Breast epithelium (tissue), 4 donors: ENCODE data around the gene CSF2. TPM values are rescaled to one million over a fixed set of nuclear protein-coding genes. Genes with fewer than 3 reads are reported as not detected.

Experiments used
- DNase-seq, 2 donors: peaks; one replicate each; pipeline ENCODE4 v3.0.0-alpha.2; 2019; ENCODE audit warnings: low spot score in 2 of 2
- H3K27ac ChIP-seq, 2 donors: fragments of 200-600 bp; sonication (generic) in 1 of 2; one replicate each; pipeline ENCODE4 v1.5.1; 2016 to 2019; ENCODE audit warnings: mild to moderate bottlenecking in 1 of 2
- H3K27me3 ChIP-seq, 2 donors: fragments of 200-600 bp; sonication (generic) in 1 of 2; one replicate each; pipeline versions ENCODE4 v1.5.1 to v1.6.0; 2017 to 2019; ENCODE audit warnings: control low read depth in 1 of 2, mild to moderate bottlenecking in 1 of 2
- H3K36me3 ChIP-seq: fragments of 200-600 bp; one replicate; pipeline ENCODE4 v1.5.1; 2019
- H3K4me1 ChIP-seq, 2 donors: fragments of 200-600 bp; sonication (generic); one replicate each; pipeline ENCODE4 v1.5.1; 2016 to 2019; ENCODE audit warnings: control low read depth in 1 of 2
- H3K4me3 ChIP-seq, 3 donors: fragments of 200-600 bp; sonication (generic); 1 replicate in 2 of 3; 2 replicates in 1 of 3; pipeline ENCODE4 v1.5.1; 2016 to 2019; ENCODE audit warnings: mild to moderate bottlenecking in 3 of 3, moderate library complexity in 2 of 3
- H3K9me3 ChIP-seq, 2 donors: fragments of 200-600 bp; sonication (generic) in 1 of 2; one replicate each; pipeline ENCODE4 v1.5.1; 2016 to 2019; ENCODE audit warnings: control low read depth in 1 of 2
- POLR2A ChIP-seq: fragments of 450-650 bp; IDR thresholded peaks from one replicate; pipeline ENCODE4 v1.6.1; 2016; ENCODE audit warnings: antibody characterized with exemption, mild to moderate bottlenecking, moderate library complexity
- POLR2AphosphoS5 ChIP-seq, 3 donors: sonication (generic); formaldehyde crosslinking; IDR thresholded peaks; one replicate each; pipeline ENCODE4 v1.6.1; 2017; ENCODE audit warnings: antibody characterized with exemption in 3 of 3
- intact Hi-C: fragments of 100-400 bp; cut with DNase I; formaldehyde crosslinking; loops from one replicate; pipeline ENCODE4 v1.15.1; 2023; ENCODE audit warnings: low total_unique reads
- total RNA-seq, 3 donors: library from RNA; depleted of rRNA; stranded (reverse); fragments of >200 nt; gene quantifications; one replicate each; pipeline ENCODE4 v1.1.0, GENCODE V29; 2016
- TF ChIP-seq, protein P1 (sequence below), 3 donors: fragments of 450-650 bp; IDR thresholded peaks; one replicate each; pipeline ENCODE4 v1.5.1; 2016 to 2017; ENCODE audit warnings: antibody characterized with exemption in 3 of 3, mild to moderate bottlenecking in 3 of 3, moderate library complexity in 3 of 3

Gene CSF2
- total RNA-seq, 3 donors from 2014 or later, result not detected

DNA sequence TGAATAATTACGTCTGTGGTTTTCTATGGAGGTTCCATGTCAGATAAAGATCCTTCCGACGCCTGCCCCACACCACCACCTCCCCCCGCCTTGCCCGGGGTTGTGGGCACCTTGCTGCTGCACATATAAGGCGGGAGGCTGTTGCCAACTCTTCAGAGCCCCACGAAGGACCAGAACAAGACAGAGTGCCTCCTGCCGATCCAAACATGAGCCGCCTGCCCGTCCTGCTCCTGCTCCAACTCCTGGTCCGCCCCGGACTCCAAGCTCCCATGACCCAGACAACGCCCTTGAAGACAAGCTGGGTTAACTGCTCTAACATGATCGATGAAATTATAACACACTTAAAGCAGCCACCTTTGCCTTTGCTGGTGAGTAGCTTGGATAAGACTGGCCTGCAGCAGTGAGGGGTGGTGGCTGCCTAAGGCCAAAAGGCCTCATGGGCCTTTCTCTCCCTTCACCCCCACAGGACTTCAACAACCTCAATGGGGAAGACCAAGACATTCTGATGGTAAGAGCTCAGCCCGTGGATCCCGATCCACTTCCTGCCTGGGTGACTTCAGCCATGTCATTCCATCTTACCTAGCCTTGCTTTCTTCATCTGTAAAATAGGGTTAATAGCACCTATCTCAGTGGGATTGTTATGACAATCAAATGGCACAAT, 13.0 kb upstream of the CSF2 start, which contains the start of gene IL3:
Gene IL3, plus strand, starts transcription at position 155 of the 661 bp plus-strand sequence. Its CDS starts 52 bp downstream, at position 207.
- intact Hi-C loops, result no loop called here
- DNase-seq, result peak in 1 of 2 donors; percentile 30
- Histone ChIP-seq H3K27ac (no peak within 1 kb of the TSS), H3K36me3 (no peaks in the 10 kb centered on the region), H3K4me1 (no peaks in the 10 kb centered on the region), H3K9me3 (no peaks in the 10 kb centered on the region), H3K4me3 (no peak within 1 kb of the TSS), H3K27me3 (no peaks in the 10 kb centered on the region)
- TF ChIP-seq, protein P1, sequence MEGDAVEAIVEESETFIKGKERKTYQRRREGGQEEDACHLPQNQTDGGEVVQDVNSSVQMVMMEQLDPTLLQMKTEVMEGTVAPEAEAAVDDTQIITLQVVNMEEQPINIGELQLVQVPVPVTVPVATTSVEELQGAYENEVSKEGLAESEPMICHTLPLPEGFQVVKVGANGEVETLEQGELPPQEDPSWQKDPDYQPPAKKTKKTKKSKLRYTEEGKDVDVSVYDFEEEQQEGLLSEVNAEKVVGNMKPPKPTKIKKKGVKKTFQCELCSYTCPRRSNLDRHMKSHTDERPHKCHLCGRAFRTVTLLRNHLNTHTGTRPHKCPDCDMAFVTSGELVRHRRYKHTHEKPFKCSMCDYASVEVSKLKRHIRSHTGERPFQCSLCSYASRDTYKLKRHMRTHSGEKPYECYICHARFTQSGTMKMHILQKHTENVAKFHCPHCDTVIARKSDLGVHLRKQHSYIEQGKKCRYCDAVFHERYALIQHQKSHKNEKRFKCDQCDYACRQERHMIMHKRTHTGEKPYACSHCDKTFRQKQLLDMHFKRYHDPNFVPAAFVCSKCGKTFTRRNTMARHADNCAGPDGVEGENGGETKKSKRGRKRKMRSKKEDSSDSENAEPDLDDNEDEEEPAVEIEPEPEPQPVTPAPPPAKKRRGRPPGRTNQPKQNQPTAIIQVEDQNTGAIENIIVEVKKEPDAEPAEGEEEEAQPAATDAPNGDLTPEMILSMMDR (IDR thresholded peaks at IDR 0.05), result no peak
- TF ChIP-seq POLR2A, result no peak
- TF ChIP-seq POLR2AphosphoS5 (IDR thresholded peaks at IDR 0.05), result no peak

DNA sequence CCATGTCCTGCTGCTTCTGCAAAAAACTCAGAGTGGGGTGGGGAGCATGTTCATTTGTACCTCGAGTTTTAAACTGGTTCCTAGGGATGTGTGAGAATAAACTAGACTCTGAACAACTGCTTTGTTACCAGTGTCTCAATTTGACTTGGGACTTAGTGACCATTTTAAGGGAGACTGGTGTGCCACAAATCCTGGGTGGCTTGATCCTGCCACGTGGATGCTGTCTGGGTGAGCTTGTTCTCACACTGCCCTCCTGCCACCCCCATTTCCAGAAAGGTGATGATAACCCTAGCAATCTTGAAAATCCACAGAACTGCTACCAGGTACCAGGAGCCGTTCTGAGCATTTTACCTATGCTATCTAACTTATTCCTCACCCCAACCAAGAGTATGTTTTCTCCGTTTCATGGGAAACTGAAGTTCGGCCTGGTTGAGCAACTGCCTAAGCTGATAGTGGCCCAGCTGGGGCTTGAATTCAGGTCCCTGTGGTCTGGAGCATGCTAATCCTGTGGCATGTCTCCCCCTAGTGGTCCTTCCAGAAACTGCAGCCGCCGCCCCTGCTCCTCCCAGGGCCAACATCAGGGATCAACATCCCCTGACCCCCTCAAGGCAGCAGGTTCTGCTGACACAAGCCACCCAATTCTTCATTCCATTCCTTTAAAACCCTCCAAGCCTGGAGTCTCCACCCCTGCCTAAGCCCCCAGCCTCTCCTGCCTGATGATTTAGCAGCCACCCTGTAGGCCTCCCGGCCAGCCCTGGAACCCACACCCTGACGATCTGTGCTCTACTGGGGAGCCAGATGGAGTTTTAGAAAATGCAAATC, 10.3 kb upstream of the CSF2 start:
- peak in 1 of 2 donors; percentile 67 for DNase-seq
- Histone ChIP-seq H3K4me3 (no peak overlapping the region), H3K4me1 (no peaks in the 10 kb centered on the region), H3K27me3 (no peaks in the 10 kb centered on the region), H3K9me3 (no peaks in the 10 kb centered on the region), H3K36me3 (no peaks in the 10 kb centered on the region), H3K27ac (no peak overlapping the region)
- intact Hi-C loops, result no loop called here
- TF ChIP-seq POLR2A (no peak), POLR2AphosphoS5 (IDR thresholded peaks at IDR 0.05) (no peak)
- TF ChIP-seq, protein P1 (IDR thresholded peaks at IDR 0.05), result peak; percentile 65 to 79 (median 71)

DNA sequence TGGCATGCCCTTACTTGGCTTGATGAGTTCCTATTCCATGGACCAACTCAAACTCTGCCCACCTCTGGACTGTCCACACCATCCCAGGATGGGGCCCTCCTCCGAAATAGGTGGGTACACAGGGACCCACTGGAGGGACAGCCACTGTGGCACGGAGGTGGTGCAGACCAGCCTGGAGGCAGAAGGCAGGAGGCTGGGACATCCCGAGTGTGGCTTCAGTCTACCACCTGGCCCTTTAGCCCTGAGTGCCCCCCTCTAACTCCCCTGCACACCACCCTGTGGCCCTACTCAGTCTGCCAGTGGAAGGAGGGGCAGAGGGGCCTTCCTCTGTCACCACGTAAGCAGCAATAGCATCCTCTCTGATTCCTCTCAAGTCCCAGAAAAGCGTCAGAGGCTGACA, 9.4 kb upstream of the CSF2 start:
- TF ChIP-seq, protein P1 (IDR thresholded peaks at IDR 0.05), result no peak
- no peak for TF ChIP-seq POLR2AphosphoS5 (IDR thresholded peaks at IDR 0.05)
- TF ChIP-seq POLR2A, result no peak
- DNase-seq, result no peak
- intact Hi-C loops, result no loop called here
- no peaks in the 10 kb centered on the region for H3K9me3 ChIP-seq
- no peak overlapping the region for H3K27ac ChIP-seq
- H3K36me3 ChIP-seq, result no peaks in the 10 kb centered on the region
- H3K4me1 ChIP-seq, result no peaks in the 10 kb centered on the region
- no peak overlapping the region for H3K4me3 ChIP-seq
- H3K27me3 ChIP-seq, result no peaks in the 10 kb centered on the region

DNA sequence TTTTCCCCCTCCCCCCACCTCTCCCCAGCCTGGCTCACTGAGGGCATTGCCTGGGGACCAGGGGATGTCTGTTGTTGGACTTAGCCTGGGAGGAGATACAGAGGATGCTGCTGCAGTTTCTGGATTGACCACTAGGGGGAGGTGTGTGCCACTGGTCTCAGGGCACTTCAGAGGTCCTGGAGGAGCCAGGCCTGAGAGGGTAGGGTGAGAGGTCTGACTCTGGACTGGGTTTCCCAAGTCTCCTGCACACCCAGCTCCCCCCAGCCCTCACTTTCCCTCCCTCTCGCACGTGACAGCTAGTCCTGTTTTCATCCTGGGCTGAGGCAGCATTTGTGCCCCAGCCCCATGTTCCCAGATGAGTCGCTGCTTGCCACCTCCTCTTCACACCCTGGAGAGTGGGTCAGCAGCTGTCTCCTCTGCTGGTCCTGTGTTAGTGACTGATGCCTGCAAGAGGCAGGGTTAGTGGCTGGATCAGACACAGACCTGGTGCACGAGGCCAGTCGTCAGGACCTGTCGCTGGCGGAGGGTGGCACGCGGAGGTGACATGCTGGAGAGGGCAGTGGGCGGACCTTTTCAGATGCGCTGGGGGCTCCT, 8.8 kb upstream of the CSF2 start:
- TF ChIP-seq POLR2A, result no peak
- TF ChIP-seq, protein P1 (IDR thresholded peaks at IDR 0.05), result peak; percentile 63 to 67 (median 67)
- Histone ChIP-seq H3K4me1 (no peaks in the 10 kb centered on the region), H3K27ac (no peak overlapping the region), H3K36me3 (no peaks in the 10 kb centered on the region), H3K27me3 (no peaks in the 10 kb centered on the region), H3K4me3 (no peak overlapping the region), H3K9me3 (no peaks in the 10 kb centered on the region)
- DNase-seq, result peak; percentile 30 to 71
- intact Hi-C loops, result no loop called here
